H54 (cell line): Measurements from ENCODE around the gene RAB41.
"Not testable (repeated sequence)": the region's sequence is repeated elsewhere in the genome, so short reads cannot be mapped to it uniquely, and the experiment has no call there.

Experiments
- DNase-seq: peaks from one replicate; pipeline ENCODE4 v3.0.0; 2011; ENCODE audit warnings: low spot score, mixed read lengths; ENCODE audit not compliant: insufficient read length
- FAIRE-seq: peaks from 3 replicates; lab custom pipeline; 2011; peaks lifted over from hg19 to GRCh38; lab: Jason Lieb, UNC
- POLR2A ChIP-seq: IDR thresholded peaks from 2 replicates; pipeline ENCODE4 v1.6.1; 2011; ENCODE audit warnings: low read depth, mild to moderate bottlenecking, low read length

Gene RAB41

GRCh38 chrX:70281951-70282350 lies at the start of gene RAB41:
RAB41 (plus strand) TSS chrX:70282172; CDS start chrX:70282218, 46 bp downstream.
- FAIRE-seq (no peak), DNase-seq (no peak)
- TF ChIP-seq POLR2A, result no peak

DNA sequence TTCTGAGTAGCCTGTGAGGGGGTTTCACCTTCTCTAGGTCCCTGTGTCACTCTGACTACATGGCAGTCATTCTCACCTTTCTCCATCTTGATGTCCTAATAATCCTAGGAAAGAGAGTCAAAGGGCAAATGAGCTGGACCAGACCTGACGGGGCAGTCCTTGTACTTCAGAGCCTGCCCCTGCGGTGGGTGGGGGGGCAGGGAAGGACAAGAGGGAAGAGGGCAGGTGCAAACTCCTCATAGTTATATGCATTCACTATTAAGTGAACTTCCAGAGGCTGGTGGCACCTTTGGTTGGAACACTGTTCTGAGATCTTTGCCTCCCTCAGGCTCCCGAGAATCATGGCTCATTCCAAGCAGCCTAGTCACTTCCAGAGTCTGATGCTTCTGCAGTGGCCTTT lies 47.6 kb upstream of the RAB41 start, which contains the start of gene AWAT1:
Gene AWAT1 (plus strand): TSS at position 301 of the 400 bp plus-strand sequence. CDS start 41 bp downstream, at position 342.
- DNase-seq (no peak), FAIRE-seq (no peak)
- no peak for TF ChIP-seq POLR2A

- no peak for DNase-seq
- no peak for FAIRE-seq
- TF ChIP-seq POLR2A, result no peak
Observed at GRCh38 chrX:70240751-70241150, 41.2 kb upstream of the RAB41 start.

DNA sequence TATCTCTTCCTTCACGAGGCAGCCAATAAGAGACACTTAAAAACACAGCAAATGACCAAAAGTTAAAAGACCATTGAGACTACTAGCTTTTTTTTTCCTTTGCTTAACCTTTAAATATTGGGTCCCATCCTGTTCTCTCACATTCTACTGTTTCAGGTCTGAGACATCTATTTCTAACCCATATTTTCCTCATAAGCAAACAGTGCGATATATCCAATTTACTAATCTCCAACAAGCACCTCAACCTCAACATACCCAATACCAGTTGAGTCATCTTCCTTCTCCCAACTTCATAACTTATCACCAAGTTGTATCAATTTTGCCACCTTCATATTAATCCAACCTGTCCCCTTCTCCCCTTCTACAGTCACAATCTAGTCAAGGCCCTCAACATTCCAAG lies 40.5 kb upstream of the RAB41 start:
- no peak for DNase-seq
- no peak for FAIRE-seq
- TF ChIP-seq POLR2A, result no peak

GRCh38 chrX:70243601-70244000 lies 38.4 kb upstream of the RAB41 start:
- not testable (repeated sequence) for FAIRE-seq

GRCh38 chrX:70244881-70245280 lies 37.1 kb upstream of the RAB41 start:
- DNase-seq (no peak), FAIRE-seq (no peak)
- TF ChIP-seq POLR2A, result no peak

More at GRCh38 chrX:70243601-70244000, 38.4 kb upstream of the RAB41 start:
- DNase-seq, result not testable (repeated sequence)

- TF ChIP-seq POLR2A, result no peak
- no peak for FAIRE-seq
- no peak for DNase-seq
Observed at GRCh38 chrX:70247252-70247651, 34.7 kb upstream of the RAB41 start.

DNA sequence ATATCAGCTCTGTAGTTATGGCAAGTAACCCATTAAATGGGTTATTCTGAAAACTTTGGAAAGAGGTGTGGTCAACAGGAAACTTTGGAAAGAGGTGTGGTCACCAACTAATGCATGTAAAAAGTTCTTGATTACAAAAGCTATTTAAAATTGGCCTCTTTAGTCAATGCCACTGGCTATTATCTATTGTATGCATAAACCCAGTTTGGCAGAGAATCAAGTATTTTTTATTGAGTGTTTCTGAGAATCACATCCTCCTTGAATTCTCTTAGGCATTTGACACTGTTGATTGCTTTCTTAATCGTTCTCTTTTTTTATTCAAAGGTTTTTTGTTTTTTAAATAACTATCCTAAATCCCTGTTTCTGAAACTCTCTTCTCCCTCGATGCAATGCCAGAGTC lies 29.5 kb upstream of the RAB41 start:
- no peak for TF ChIP-seq POLR2A
- DNase-seq (no peak), FAIRE-seq (no peak)

DNA sequence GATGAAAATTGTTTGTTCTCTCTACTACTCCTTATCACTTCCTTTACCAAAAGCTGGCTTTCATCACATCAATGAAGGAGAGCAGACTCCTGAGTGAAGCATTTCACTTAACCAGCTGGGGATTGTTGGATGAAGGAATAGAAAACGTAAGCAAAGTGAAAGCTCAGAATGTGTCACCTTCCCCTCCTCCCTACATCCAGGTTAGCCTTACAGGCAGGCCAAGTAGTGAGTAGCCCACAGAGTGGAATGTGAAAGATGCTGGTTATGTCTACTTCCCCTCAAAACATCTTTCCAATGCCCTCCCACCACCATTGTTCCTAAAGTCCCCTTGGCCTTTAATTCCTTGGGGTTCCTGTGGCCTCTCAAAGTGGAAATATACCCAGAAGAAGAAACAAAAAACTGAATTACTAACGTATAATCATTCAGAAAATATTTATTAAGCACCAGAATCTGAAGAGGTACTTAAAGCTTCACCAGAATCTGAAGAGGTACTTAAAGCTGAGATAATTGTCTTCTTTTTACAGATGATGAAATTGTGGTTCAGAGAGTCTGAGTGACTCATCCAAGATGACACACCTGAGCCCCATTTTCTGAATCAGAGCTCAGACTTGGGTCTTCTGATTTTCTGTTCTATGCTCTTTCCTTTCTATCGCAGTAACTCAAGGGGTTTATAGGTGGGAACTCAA lies 28.5 kb upstream of the RAB41 start:
- no peak for DNase-seq
- TF ChIP-seq POLR2A, result no peak
- no peak for FAIRE-seq

DNA sequence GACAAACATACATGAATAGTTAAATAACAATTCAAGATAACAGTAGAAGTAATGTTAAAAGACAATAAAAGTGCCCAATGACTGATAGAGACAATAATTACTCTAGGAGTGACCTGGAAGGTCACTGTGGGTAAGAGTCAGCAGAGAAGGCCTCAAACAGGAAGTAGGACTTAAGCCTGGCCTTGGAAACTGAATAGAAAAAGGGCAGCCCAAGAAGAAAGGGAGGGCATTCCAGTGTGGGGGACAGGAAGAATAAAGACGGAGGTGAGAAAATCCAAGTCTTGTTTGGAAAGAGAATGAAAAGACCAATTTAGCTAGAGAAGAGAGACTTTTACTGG lies 27.9 kb upstream of the RAB41 start:
- no peak for FAIRE-seq
- TF ChIP-seq POLR2A, result no peak
- DNase-seq, result no peak

DNA sequence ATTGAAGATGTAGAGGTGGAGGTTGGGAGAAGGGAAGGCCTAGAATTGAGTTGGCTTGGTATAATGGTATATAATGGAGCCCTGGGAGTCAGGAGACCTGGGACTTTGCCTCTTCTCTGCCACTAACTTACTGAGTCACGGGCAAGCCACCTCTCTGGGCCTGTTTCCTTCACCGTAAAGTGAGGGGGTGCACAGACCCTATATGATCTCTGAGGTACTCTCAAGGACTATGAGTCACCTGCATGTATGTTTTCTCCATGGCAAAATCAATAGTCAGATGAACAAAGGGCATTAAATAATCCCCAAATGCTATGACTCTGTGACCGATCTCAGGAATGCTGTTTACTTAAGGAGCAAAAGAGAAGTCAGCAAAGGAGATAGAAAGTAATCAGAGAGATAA lies 27.1 kb upstream of the RAB41 start:
- DNase-seq (no peak), FAIRE-seq (no peak)
- TF ChIP-seq POLR2A, result no peak

GRCh38 chrX:70255452-70255851 lies 26.5 kb upstream of the RAB41 start:
- no peak for TF ChIP-seq POLR2A
- FAIRE-seq, result no peak
- no peak for DNase-seq

- no peak for TF ChIP-seq POLR2A
- no peak for FAIRE-seq
- DNase-seq, result no peak
Observed at GRCh38 chrX:70257423-70258288, 24.3 kb upstream of the RAB41 start.

- FAIRE-seq, result no peak
- DNase-seq, result no peak
- TF ChIP-seq POLR2A, result no peak
Observed at GRCh38 chrX:70260104-70260503, 21.9 kb upstream of the RAB41 start, which contains the start of gene P2RY4. P2RY4 (minus strand) TSS chrX:70260204; CDS start chrX:70259624, 580 bp downstream.
